Cardiac muscle cell (in vitro differentiated cells and primary cell): ENCODE measurements around the gene PRSS23. TPM values are rescaled to one million over a fixed set of nuclear protein-coding genes. Genes with fewer than 3 reads are reported as not detected.

Source experiments
- DNase-seq, 2 donors: peaks; one replicate each; pipeline versions ENCODE4 v3.0.0 to v3.0.0-alpha.2; 2010 to 2017; ENCODE audit warnings: low read depth in 1 of 2, low spot score in 1 of 2
- H3K27ac ChIP-seq: fragments of 200-600 bp; sonication (generic); 2 replicates; pipeline ENCODE4 v1.5.1; 2016
- H3K27me3 ChIP-seq: fragments of 200-600 bp; sonication (generic); 2 replicates; pipeline ENCODE4 v1.6.0; 2016; ENCODE audit warnings: control low read depth
- H3K36me3 ChIP-seq: fragments of 200-600 bp; sonication (generic); 2 replicates; pipeline ENCODE4 v1.5.1; 2016; ENCODE audit warnings: control low read depth
- H3K4me1 ChIP-seq: fragments of 200-600 bp; sonication (generic); 2 replicates; pipeline ENCODE4 v1.8.1; 2017; ENCODE audit warnings: low read depth, mild to moderate bottlenecking, mixed run types
- H3K4me3 ChIP-seq: fragments of 200-600 bp; sonication (generic); 2 replicates; pipeline ENCODE4 v1.5.1; 2016; ENCODE audit warnings: mild to moderate bottlenecking
- H3K9me3 ChIP-seq: fragments of 200-600 bp; sonication (generic); 2 replicates; pipeline ENCODE4 v1.5.1; 2017; ENCODE audit warnings: low read depth, mild to moderate bottlenecking, control low read depth
- polyA plus RNA-seq: library from polyadenylated mRNA; unstranded; fragments of >200 nt; fragmentation: Nextera tagmentation; extraction: Ambion mirVana; gene quantifications from 2 replicates; pipeline ENCODE4 v1.2.1, GENCODE V29; 2016
- total RNA-seq: library from RNA; depleted of rRNA; stranded (reverse); fragments of >200 nt; gene quantifications from 2 replicates; pipeline ENCODE4 v1.2.3, GENCODE V29; 2016
- TF ChIP-seq, protein P1 (sequence below): IDR thresholded peaks from 2 replicates; pipeline ENCODE4 v1.5.1; 2012; ENCODE audit warnings: low read depth, mild to moderate bottlenecking, low read length

Gene PRSS23
- total and polyA plus RNA-seq, 2 experiments from 2014 or later: 39.6 to 107 TPM

DNA sequence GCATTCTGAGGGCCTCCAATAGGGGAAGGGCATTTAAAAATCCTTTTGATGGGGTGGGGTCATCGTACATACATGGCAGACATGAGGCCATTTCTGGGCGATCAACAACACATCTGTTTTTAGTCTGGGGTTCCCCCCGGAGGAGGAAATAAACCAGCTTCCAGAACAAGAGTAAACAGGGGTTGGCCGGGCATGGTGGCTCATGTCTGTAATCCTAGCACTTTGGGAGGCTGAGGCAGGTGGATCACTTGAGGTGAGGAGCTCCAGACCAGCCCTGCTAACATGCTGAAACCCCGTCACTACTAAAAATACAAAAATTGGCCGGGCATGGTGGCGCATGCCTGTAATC lies 12.0 kb downstream of the PRSS23 start:
- Histone ChIP-seq H3K36me3 (no peaks in the 10 kb centered on the region), H3K4me3 (no peak overlapping the region), H3K9me3 (no peaks in the 10 kb centered on the region), H3K4me1 (peaks cover 47% of the 10 kb centered on the region), H3K27me3 (no peaks in the 10 kb centered on the region), H3K27ac (no peak overlapping the region)
- TF ChIP-seq, protein P1, sequence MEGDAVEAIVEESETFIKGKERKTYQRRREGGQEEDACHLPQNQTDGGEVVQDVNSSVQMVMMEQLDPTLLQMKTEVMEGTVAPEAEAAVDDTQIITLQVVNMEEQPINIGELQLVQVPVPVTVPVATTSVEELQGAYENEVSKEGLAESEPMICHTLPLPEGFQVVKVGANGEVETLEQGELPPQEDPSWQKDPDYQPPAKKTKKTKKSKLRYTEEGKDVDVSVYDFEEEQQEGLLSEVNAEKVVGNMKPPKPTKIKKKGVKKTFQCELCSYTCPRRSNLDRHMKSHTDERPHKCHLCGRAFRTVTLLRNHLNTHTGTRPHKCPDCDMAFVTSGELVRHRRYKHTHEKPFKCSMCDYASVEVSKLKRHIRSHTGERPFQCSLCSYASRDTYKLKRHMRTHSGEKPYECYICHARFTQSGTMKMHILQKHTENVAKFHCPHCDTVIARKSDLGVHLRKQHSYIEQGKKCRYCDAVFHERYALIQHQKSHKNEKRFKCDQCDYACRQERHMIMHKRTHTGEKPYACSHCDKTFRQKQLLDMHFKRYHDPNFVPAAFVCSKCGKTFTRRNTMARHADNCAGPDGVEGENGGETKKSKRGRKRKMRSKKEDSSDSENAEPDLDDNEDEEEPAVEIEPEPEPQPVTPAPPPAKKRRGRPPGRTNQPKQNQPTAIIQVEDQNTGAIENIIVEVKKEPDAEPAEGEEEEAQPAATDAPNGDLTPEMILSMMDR: no peak
- DNase-seq: no peak

GRCh38 chr11:86812981-86813380 lies 12.6 kb downstream of the PRSS23 start:
- TF ChIP-seq, protein P1: no peak
- H3K27ac ChIP-seq: no peak overlapping the region

DNA sequence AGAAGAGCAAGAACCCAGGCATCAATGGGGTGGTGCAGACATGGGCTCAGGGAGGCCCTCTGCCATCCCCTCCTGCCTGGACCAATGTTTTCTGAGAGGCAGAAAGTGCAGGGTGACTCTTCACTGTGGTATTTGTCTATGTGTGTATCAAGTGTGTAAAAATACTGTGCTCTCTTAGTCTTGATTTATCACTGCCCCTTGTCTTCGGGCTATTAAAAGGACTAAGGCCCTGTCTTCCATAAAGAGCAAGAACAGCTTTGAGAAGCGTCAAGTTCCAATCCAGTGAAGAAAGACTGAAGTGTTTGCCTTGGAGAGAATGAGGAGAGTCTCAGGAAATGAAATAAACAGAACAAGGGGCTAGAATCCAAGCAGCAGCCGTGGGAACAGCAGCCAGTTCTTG lies 14.4 kb downstream of the PRSS23 start:
- Histone ChIP-seq H3K9me3 (no peaks in the 10 kb centered on the region), H3K4me3 (no peak overlapping the region), H3K27me3 (no peaks in the 10 kb centered on the region), H3K36me3 (no peaks in the 10 kb centered on the region), H3K27ac (peak overlapping the region; percentile 46), H3K4me1 (peaks cover 60% of the 10 kb centered on the region)
- DNase-seq: no peak
- TF ChIP-seq, protein P1: no peak

More at GRCh38 chr11:86812981-86813380, 12.6 kb downstream of the PRSS23 start:
- DNase-seq: no peak
- Histone ChIP-seq H3K4me3 (no peak overlapping the region), H3K27me3 (no peaks in the 10 kb centered on the region), H3K9me3 (no peaks in the 10 kb centered on the region), H3K4me1 (peaks cover 47% of the 10 kb centered on the region), H3K36me3 (no peaks in the 10 kb centered on the region)

GRCh38 chr11:86815726-86816125 lies 15.4 kb downstream of the PRSS23 start:
- Histone ChIP-seq H3K4me1 (peaks cover 59% of the 10 kb centered on the region), H3K36me3 (no peaks in the 10 kb centered on the region), H3K9me3 (no peaks in the 10 kb centered on the region), H3K27ac (peak overlapping the region; percentile 41), H3K4me3 (no peak overlapping the region), H3K27me3 (no peaks in the 10 kb centered on the region)
- no peak for DNase-seq
- TF ChIP-seq, protein P1: no peak

GRCh38 chr11:86816251-86816726 lies 15.9 kb downstream of the PRSS23 start:
- H3K4me1 ChIP-seq: peaks cover 55% of the 10 kb centered on the region
- DNase-seq: peak; percentile 36 to 69
- no peaks in the 10 kb centered on the region for H3K27me3 ChIP-seq
- H3K9me3 ChIP-seq: no peaks in the 10 kb centered on the region
- H3K27ac ChIP-seq: peak overlapping the region; percentile 41
- TF ChIP-seq, protein P1: no peak
- H3K4me3 ChIP-seq: no peak overlapping the region
- H3K36me3 ChIP-seq: no peaks in the 10 kb centered on the region
